ENCODE results near the gene SAV1.

The SAV1 gene

GRCh38 chr14:50590464-50590863, 77.6 kb downstream of the SAV1 start:
- H3K27me3 ChIP-seq (ENCODE audit: insufficient read depth, low read length, poor library complexity) = no peaks in the 10 kb centered on the region
- H3K79me2 ChIP-seq (ENCODE audit: insufficient read depth, low read length) = no peaks in the 10 kb centered on the region
- no peak for ATAC-seq (ENCODE audit: insufficient read depth, low read depth)
- H3K27ac ChIP-seq (ENCODE audit: low read length) = no peak overlapping the region
- TF ChIP-seq CTCF (IDR thresholded peaks at IDR 0.05; ENCODE audit: borderline replicate concordance, extremely low read depth, low read length, poor library complexity, severe bottlenecking) (no peak), EZH2 (IDR thresholded peaks at IDR 0.05; ENCODE audit: borderline replicate concordance, low read depth, low read length, severe bottlenecking) (no peak)
- no peaks in the 10 kb centered on the region for H3K9me3 ChIP-seq (ENCODE audit: insufficient read depth, low read length, severe bottlenecking)
- H2AFZ ChIP-seq (ENCODE audit: low read depth, low read length) = no peak overlapping the region
- H3K4me3 ChIP-seq (ENCODE audit: low read depth in 1 of 2, low read length in 2 of 2) = no peak overlapping the region
- no peak for DNase-seq
- no peaks in the 10 kb centered on the region for H3K4me1 ChIP-seq (ENCODE audit: insufficient read depth, low read length)
- no peaks in the 10 kb centered on the region for H4K20me1 ChIP-seq (ENCODE audit: insufficient read depth, low read length)
- no peak overlapping the region for H3K9ac ChIP-seq (ENCODE audit: low read depth, low read length)
- no peak overlapping the region for H3K4me2 ChIP-seq (ENCODE audit: insufficient read depth, low read length)
- no peaks in the 10 kb centered on the region; the same call in 1 of the 2 replicates for H3K36me3 ChIP-seq (ENCODE audit: insufficient read depth, low read length)

All from DND-41 (cell line).